PC-9 (cell line): ENCODE measurements around the gene SLC26A4.

Experiments
- CTCF ChIP-seq: fragments of 200-600 bp; sonication (generic); conservative IDR thresholded peaks from 2 replicates; pipeline ENCODE4 v1.6.1; 2017; ENCODE audit warnings: mixed run types, antibody characterized with exemption, mild to moderate bottlenecking, moderate library complexity
- EZH2 ChIP-seq: fragments of 200-600 bp; sonication (generic); IDR thresholded peaks from 2 replicates; pipeline ENCODE4 v1.8.0; 2017; ENCODE audit warnings: antibody characterized with exemption, low read depth

- no peak for TF ChIP-seq CTCF
- TF ChIP-seq EZH2 = no peak
Observed at GRCh38 chr7:107687656-107688055, 27.0 kb downstream of the SLC26A4 start.
